Left renal cortex interstitium (tissue), 4 donors: ENCODE data around the gene NPB. TPM values are rescaled to one million over a fixed set of nuclear protein-coding genes. Genes with fewer than 3 reads are reported as not detected.

Source experiments
- DNase-seq, 4 donors: peaks; one replicate each; pipeline ENCODE4 v3.0.0-alpha.2; 2013; ENCODE audit warnings: low read depth in 4 of 4, low spot score in 2 of 4, missing footprints in 1 of 4
- polyA plus RNA-seq, 4 donors: library from polyadenylated mRNA; unstranded; fragments of 120-200 nt; gene quantifications; one replicate each; pipeline ENCODE4 v1.2.1, GENCODE V29; 2013; ENCODE audit not compliant: insufficient read length in 4 of 4

Gene NPB
- 1 to 10 TPM in 1 of 4 donors, under 1 TPM in 3; 0.39 to 1.5 (median 0.52) TPM for polyA plus RNA-seq

- DNase-seq, result no peak
Measured at GRCh38 chr17:81902023-81902652, at the start of gene NPB. Gene NPB, plus strand, starts transcription at chr17:81902238. Its CDS starts 40 bp downstream, at chr17:81902278.

- DNase-seq, result no peak
Measured at GRCh38 chr17:81854974-81855774, 46.9 kb upstream of the NPB start.

- no peak for DNase-seq
Measured at GRCh38 chr17:81858170-81858966, 43.7 kb upstream of the NPB start.

GRCh38 chr17:81858967-81859905, 42.8 kb upstream of the NPB start:
- no peak for DNase-seq

GRCh38 chr17:81859906-81860755, 41.9 kb upstream of the NPB start, which contains the start of gene P4HB:
Gene P4HB, minus strand, starts transcription at chr17:81860535. Its CDS starts 64 bp downstream, at chr17:81860471.
- no peak for DNase-seq

- peak; percentile 99 to 100 (median 100) for DNase-seq
Measured at GRCh38 chr17:81860756-81861568, 41.1 kb upstream of the NPB start.

- DNase-seq, result no peak
Measured at GRCh38 chr17:81863123-81863675, 38.8 kb upstream of the NPB start.

- DNase-seq, result no peak
Measured at GRCh38 chr17:81863833-81864768, 37.9 kb upstream of the NPB start.

GRCh38 chr17:81865358-81865732, 36.7 kb upstream of the NPB start:
- no peak for DNase-seq

GRCh38 chr17:81865733-81866439, 36.2 kb upstream of the NPB start:
- DNase-seq, result no peak

GRCh38 chr17:81866440-81867169, 35.4 kb upstream of the NPB start:
- no peak for DNase-seq

- no peak for DNase-seq
Measured at GRCh38 chr17:81867170-81867990, 34.7 kb upstream of the NPB start.

GRCh38 chr17:81867991-81868673, 33.9 kb upstream of the NPB start:
- DNase-seq, result no peak

GRCh38 chr17:81868674-81869220, 33.3 kb upstream of the NPB start:
- no peak for DNase-seq
